DOHH2 (cell line): Measurements from ENCODE around the gene C3orf49.

Source experiments
- H3F3A ChIP-seq: fragments of 200-600 bp; sonication (generic), shearing (Covaris generic); 2 replicates; pipeline ENCODE4 v1.6.0; 2016; ENCODE audit warnings: antibody characterized with exemption, mild to moderate bottlenecking; ENCODE audit not compliant: control insufficient read depth, insufficient read depth
- H3K27ac ChIP-seq: fragments of 200-600 bp; sonication (generic); 2 replicates; pipeline ENCODE4 v1.5.1; 2014; ENCODE audit warnings: low read depth, mild to moderate bottlenecking, low read length, moderate library complexity
- H3K27me3 ChIP-seq: fragments of 200-600 bp; sonication (generic); 2 replicates; pipeline ENCODE4 v1.6.1; 2014; ENCODE audit warnings: mild to moderate bottlenecking, low read length, mixed read lengths; ENCODE audit not compliant: control insufficient read depth
- H3K36me3 ChIP-seq: fragments of 200-600 bp; sonication (generic); 2 replicates; pipeline ENCODE4 v1.6.1; 2014; ENCODE audit warnings: mild to moderate bottlenecking, low read length, moderate library complexity, mixed read lengths; ENCODE audit not compliant: control insufficient read depth
- H3K4me1 ChIP-seq: fragments of 200-600 bp; sonication (generic); 2 replicates; pipeline ENCODE4 v1.6.1; 2014; ENCODE audit warnings: mild to moderate bottlenecking, low read length, mixed read lengths; ENCODE audit not compliant: control insufficient read depth
- H3K4me2 ChIP-seq: fragments of 200-600 bp; sonication (generic); 2 replicates; pipeline ENCODE4 v1.6.0; 2014; ENCODE audit warnings: mild to moderate bottlenecking, low read length, moderate library complexity
- H3K4me3 ChIP-seq: fragments of 200-600 bp; sonication (generic); 2 replicates; pipeline ENCODE4 v1.5.1; 2014; ENCODE audit warnings: mild to moderate bottlenecking, low read length, mixed read lengths
- H3K79me2 ChIP-seq: fragments of 200-600 bp; sonication (generic); 2 replicates; pipeline ENCODE4 v1.6.1; 2014; ENCODE audit warnings: mild to moderate bottlenecking, low read length, mixed read lengths; ENCODE audit not compliant: control insufficient read depth
- H3K9me2 ChIP-seq: fragments of 200-600 bp; sonication (generic); replicated peaks from 2 replicates; pipeline ENCODE4 v1.6.1; 2014; ENCODE audit warnings: mild to moderate bottlenecking, low read length, mixed read lengths; ENCODE audit not compliant: control insufficient read depth
- H3K9me3 ChIP-seq: fragments of 200-600 bp; sonication (generic); 2 replicates; pipeline ENCODE4 v1.6.1; 2014; ENCODE audit warnings: antibody characterized with exemption, low read length, mixed read lengths; ENCODE audit not compliant: control insufficient read depth, insufficient read depth
- H4K20me1 ChIP-seq: fragments of 200-600 bp; sonication (generic); 2 replicates; pipeline ENCODE4 v1.6.0; 2014; ENCODE audit warnings: low read depth, mild to moderate bottlenecking, antibody characterized with exemption, low read length, moderate library complexity; ENCODE audit not compliant: control insufficient read depth, insufficient read depth
- CTCF ChIP-seq: fragments of 200-600 bp; sonication (generic); IDR thresholded peaks from one replicate; pipeline ENCODE4 v1.5.1; 2014; ENCODE audit warnings: antibody characterized with exemption, mild to moderate bottlenecking, low read depth, low read length; ENCODE audit not compliant: poor library complexity, severe bottlenecking
- EZH2phosphoT487 ChIP-seq: fragments of 200-600 bp; sonication (generic); IDR thresholded peaks from 2 replicates; pipeline ENCODE4 v1.6.1; 2017; ENCODE audit warnings: borderline replicate concordance, mild to moderate bottlenecking, antibody characterized with exemption, low read length, moderate library complexity, mixed read lengths

C3orf49 gene

GRCh38 chr3:63880653-63881052 lies 61.6 kb downstream of the C3orf49 start:
- no peaks in the 10 kb centered on the region for H3K27me3 ChIP-seq
- peaks cover 98% of the 10 kb centered on the region for H3K79me2 ChIP-seq
- H3K27ac ChIP-seq = no peak overlapping the region

GRCh38 chr3:63886858-63887257 lies 67.8 kb downstream of the C3orf49 start:
- no peak for TF ChIP-seq EZH2phosphoT487
- H3K79me2 ChIP-seq = peaks cover 75% of the 10 kb centered on the region
- no peaks in the 10 kb centered on the region for H3K9me3 ChIP-seq
- no peaks in the 10 kb centered on the region for H3K9me2 ChIP-seq
- H3F3A ChIP-seq = no peaks in the 10 kb centered on the region
- no peaks in the 10 kb centered on the region for H4K20me1 ChIP-seq
- peaks cover 11% of the 10 kb centered on the region for H3K36me3 ChIP-seq
- no peak overlapping the region for H3K4me2 ChIP-seq
- H3K4me3 ChIP-seq = no peak overlapping the region
- no peaks in the 10 kb centered on the region for H3K4me1 ChIP-seq
- no peaks in the 10 kb centered on the region for H3K27me3 ChIP-seq
- no peak overlapping the region for H3K27ac ChIP-seq

More at GRCh38 chr3:63880653-63881052, 61.6 kb downstream of the C3orf49 start:
- Histone ChIP-seq H3K36me3 (peaks cover 8% of the 10 kb centered on the region), H3K4me1 (peaks cover 10% of the 10 kb centered on the region), H3K9me2 (no peaks in the 10 kb centered on the region), H3K4me2 (no peak overlapping the region), H4K20me1 (peaks cover 21% of the 10 kb centered on the region; the same call in 1 of the 2 replicates), H3K4me3 (no peak overlapping the region), H3F3A (no peaks in the 10 kb centered on the region), H3K9me3 (no peaks in the 10 kb centered on the region)
- TF ChIP-seq CTCF (no peak), EZH2phosphoT487 (no peak)

GRCh38 chr3:63891518-63891917 lies 72.4 kb downstream of the C3orf49 start:
- no peak overlapping the region for H3K4me2 ChIP-seq
- H3F3A ChIP-seq = no peaks in the 10 kb centered on the region
- no peak overlapping the region for H3K27ac ChIP-seq
- no peaks in the 10 kb centered on the region for H3K9me3 ChIP-seq
- H3K9me2 ChIP-seq = no peaks in the 10 kb centered on the region
- no peak overlapping the region for H3K4me3 ChIP-seq
- H3K79me2 ChIP-seq = peaks cover 75% of the 10 kb centered on the region
- TF ChIP-seq CTCF (no peak), EZH2phosphoT487 (no peak)
- H3K27me3 ChIP-seq = no peaks in the 10 kb centered on the region
- peaks cover 11% of the 10 kb centered on the region; the same call in 1 of the 2 replicates for H3K4me1 ChIP-seq
- peaks cover 18% of the 10 kb centered on the region for H3K36me3 ChIP-seq
- no peaks in the 10 kb centered on the region for H4K20me1 ChIP-seq

- Histone ChIP-seq H3K27ac (no peak overlapping the region), H3K27me3 (no peaks in the 10 kb centered on the region), H3F3A (no peaks in the 10 kb centered on the region), H3K4me1 (peaks cover 11% of the 10 kb centered on the region; the same call in 1 of the 2 replicates), H3K36me3 (peaks cover 18% of the 10 kb centered on the region), H3K9me2 (no peaks in the 10 kb centered on the region), H4K20me1 (no peaks in the 10 kb centered on the region), H3K9me3 (no peaks in the 10 kb centered on the region), H3K4me2 (no peak overlapping the region), H3K79me2 (peaks cover 75% of the 10 kb centered on the region), H3K4me3 (no peak overlapping the region)
- no peak for TF ChIP-seq CTCF
- no peak for TF ChIP-seq EZH2phosphoT487
These were observed 73.8 kb downstream of the C3orf49 start for GRCh38 chr3:63892773-63893352.
